KOPT-K1 (cell line): ENCODE data around the gene CHCHD2.
"Not testable (repeated sequence)": the region's sequence is repeated elsewhere in the genome, so short reads cannot be mapped to it uniquely, and the experiment has no call there.

Experiments
- H3K27ac ChIP-seq: fragments of 200-600 bp; sonication (generic); 2 replicates; pipeline ENCODE4 v1.5.1; 2016; ENCODE audit warnings: antibody characterized with exemption, mild to moderate bottlenecking, low read depth, low read length; ENCODE audit not compliant: poor library complexity, severe bottlenecking
- H3K36me3 ChIP-seq: fragments of 200-600 bp; sonication (generic); 2 replicates; pipeline ENCODE4 v1.5.1; 2017; ENCODE audit warnings: antibody characterized with exemption, mild to moderate bottlenecking, low read length, moderate library complexity; ENCODE audit not compliant: insufficient read depth
- H3K9me3 ChIP-seq: fragments of 200-600 bp; sonication (generic); 2 replicates; pipeline ENCODE4 v1.5.1; 2017; ENCODE audit warnings: antibody characterized with exemption, low read length, mild to moderate bottlenecking; ENCODE audit not compliant: insufficient read depth, poor library complexity, severe bottlenecking

CHCHD2 gene

GRCh38 chr7:56097700-56098099 lies 8.6 kb downstream of the CHCHD2 start:
- H3K27ac ChIP-seq: no peak overlapping the region
- H3K9me3 ChIP-seq: no peaks in the 10 kb centered on the region
- H3K36me3 ChIP-seq: peaks cover 65% of the 10 kb centered on the region

GRCh38 chr7:56092789-56093531 lies 13.3 kb downstream of the CHCHD2 start, which contains the start of gene PHKG1:
TSS of gene PHKG1 (minus strand) at chr7:56092952. CDS start at chr7:56088941, 4,011 bp downstream.
- no peaks in the 10 kb centered on the region for H3K9me3 ChIP-seq
- peaks cover 41% of the 10 kb centered on the region for H3K36me3 ChIP-seq
- no peak within 1 kb of the TSS for H3K27ac ChIP-seq

DNA sequence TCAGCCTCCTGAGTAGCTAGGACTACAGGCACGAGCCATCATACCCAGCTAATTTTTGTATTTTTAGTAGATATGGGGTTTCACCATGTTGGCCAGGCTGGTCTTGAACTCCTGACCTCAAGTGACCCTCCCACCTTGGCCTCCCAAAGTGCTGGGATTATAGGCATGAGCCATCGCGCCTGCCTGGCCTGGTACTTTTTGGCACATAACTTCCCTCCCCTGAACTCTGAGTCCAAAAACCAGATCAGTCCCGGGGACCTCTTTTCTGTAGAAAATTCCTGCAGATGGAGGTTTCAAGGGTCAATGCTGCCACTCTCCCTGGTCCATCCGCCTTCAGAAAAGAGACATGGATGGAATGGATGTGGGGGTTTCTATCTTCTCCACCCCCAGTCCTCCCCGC lies 13.9 kb downstream of the CHCHD2 start:
- H3K36me3 ChIP-seq: peaks cover 41% of the 10 kb centered on the region
- not testable (repeated sequence) for H3K27ac ChIP-seq, H3K9me3 ChIP-seq

DNA sequence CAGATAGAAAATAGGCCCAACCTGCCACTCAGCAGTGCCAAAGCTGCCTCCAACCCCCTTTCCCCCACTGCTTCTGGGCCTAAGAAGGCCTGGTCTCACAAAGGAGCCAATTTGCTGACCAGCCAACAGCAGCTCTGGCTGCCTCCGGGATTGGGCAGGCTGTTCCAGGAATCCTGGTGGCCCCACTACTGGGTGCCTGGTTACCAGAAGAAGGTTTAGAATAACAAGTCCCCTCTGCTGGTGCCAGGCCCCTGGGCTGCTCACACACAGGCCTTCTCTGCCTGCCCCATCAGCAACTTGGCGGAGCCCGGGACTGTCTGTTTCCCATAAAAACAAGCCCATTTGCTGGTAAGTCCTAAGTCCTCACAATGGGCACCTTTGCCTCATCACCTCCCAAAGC lies 14.7 kb downstream of the CHCHD2 start:
- Histone ChIP-seq H3K27ac (no peak overlapping the region), H3K36me3 (peaks cover 41% of the 10 kb centered on the region), H3K9me3 (no peaks in the 10 kb centered on the region)

DNA sequence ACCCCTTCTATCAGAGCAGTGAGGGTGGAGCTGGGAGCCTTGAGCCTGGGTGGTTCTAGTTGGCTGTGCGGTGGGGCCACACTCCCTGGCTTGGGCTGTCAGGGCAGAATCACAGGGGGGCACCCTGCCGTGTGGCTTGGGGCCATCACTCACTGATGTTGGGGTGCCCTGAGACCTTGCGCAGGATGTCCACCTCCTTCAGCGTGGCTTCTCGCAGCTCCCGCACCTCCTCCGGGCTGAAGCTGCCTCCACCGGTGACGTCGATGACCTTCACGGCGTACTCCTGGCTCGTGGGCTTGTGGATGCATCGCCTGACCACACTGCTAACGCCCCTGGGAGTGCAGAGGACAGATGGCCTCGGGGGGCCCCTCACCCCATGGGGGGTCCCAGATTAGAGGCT lies 18.8 kb downstream of the CHCHD2 start:
- no peaks in the 10 kb centered on the region for H3K9me3 ChIP-seq
- peaks cover 75% of the 10 kb centered on the region for H3K36me3 ChIP-seq
- no peak overlapping the region for H3K27ac ChIP-seq

GRCh38 chr7:56086761-56087160 lies 19.5 kb downstream of the CHCHD2 start:
- Histone ChIP-seq H3K9me3 (no peaks in the 10 kb centered on the region), H3K27ac (no peak overlapping the region), H3K36me3 (peaks cover 82% of the 10 kb centered on the region)

DNA sequence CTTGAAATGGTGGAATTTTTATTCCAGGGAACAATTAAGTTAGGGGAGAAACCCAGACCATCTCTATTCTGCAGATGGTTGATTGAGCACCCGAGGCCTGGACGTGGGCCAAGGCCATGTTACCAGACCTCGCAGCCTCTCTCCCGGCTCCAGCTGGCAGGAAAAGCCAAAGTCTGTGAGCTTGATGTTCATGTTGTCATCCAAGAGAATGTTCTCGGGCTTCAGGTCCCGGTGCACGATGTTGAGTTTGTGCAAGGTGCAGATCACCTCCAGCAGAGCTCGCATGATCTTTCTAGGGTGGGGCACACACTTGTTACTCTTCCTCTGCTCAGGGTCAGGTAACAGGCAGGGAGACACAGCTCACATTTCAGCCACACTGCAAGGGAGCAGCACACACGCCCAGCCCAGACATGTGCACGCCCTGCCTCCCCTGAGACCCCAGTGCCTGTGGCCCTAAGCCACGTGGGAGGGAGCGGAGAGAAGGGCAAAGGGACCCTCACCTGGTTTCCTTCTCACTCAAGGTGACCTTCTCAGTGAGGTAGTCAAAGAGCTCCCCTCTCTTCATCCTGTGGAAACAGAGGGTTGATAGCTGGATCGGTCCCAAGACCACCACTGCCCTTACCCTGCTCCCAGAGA lies 23.0 kb downstream of the CHCHD2 start:
- no peaks in the 10 kb centered on the region for H3K9me3 ChIP-seq
- no peak overlapping the region for H3K27ac ChIP-seq
- peaks cover 97% of the 10 kb centered on the region for H3K36me3 ChIP-seq

- peaks cover 97% of the 10 kb centered on the region for H3K36me3 ChIP-seq
- no peak overlapping the region for H3K27ac ChIP-seq
- no peaks in the 10 kb centered on the region for H3K9me3 ChIP-seq
Measured at GRCh38 chr7:56081626-56082340, 24.5 kb downstream of the CHCHD2 start.

DNA sequence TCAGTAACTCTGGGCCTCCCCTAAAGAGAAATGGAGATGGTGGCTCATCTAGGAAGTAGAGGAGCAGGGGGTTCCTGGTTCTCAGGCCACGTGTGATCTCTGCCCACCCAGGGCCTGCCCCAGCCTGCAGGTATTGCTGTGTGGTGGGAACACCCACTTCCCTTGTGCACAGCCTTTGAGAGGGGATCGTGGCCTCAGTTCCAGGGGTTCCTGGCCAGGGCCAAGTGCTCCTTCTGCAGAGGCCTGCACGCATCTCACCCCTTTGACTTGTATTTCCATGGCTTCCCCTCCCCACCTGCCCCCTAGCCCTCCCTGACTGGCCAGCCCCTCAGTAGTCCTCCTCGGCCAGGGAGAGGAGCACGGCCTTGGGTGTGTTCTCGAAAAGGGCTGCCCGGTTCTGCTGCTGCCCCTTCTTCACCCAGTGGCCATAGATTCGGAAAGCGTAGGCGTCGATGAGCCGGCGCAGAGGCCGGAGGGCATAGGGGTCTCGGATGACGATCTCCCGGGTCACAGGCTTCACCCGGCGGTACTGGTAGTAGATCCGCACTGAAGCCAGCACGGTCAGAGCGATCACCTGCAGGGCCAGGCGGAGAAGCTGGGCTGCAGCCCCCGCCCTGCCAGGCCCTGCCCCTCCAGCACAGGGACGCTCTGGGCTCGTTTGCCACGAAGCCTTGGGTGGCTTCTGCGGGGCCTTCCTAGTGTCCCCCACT lies 25.4 kb downstream of the CHCHD2 start:
- peaks cover 96% of the 10 kb centered on the region for H3K36me3 ChIP-seq
- not testable (repeated sequence) for H3K9me3 ChIP-seq, H3K27ac ChIP-seq

- Histone ChIP-seq H3K36me3 (peaks cover 89% of the 10 kb centered on the region), H3K27ac (no peak overlapping the region), H3K9me3 (no peaks in the 10 kb centered on the region)
Measured at GRCh38 chr7:56079450-56080185, 26.7 kb downstream of the CHCHD2 start.

- Histone ChIP-seq H3K9me3 (no peaks in the 10 kb centered on the region), H3K36me3 (peaks cover 89% of the 10 kb centered on the region), H3K27ac (no peak overlapping the region)
Measured at GRCh38 chr7:56078196-56078595, 28.1 kb downstream of the CHCHD2 start.

- H3K27ac ChIP-seq: no peak overlapping the region
- peaks cover 91% of the 10 kb centered on the region for H3K36me3 ChIP-seq
- H3K9me3 ChIP-seq: no peaks in the 10 kb centered on the region
Measured at GRCh38 chr7:56077681-56078080, 28.6 kb downstream of the CHCHD2 start.

DNA sequence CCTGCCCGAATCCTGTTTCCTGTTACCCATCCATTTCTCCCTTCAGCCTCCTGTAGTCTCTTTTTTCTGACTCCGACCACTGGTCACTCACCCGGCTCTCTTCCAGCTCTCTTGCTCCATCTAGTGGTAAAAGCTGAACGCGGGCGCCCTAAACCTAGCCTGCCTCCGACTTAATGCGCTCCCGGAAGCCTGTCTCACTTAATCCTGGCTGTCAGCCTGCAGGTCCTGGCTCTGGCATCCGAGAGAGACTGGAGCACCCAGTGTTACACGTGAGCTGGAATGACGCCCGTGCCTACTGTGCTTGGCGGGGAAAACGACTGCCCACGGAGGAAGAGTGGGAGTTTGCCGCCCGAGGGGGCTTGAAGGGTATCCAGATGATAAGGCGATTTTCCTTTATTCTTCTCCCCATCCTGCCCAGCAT lies 31.9 kb downstream of the CHCHD2 start:
- no peak overlapping the region for H3K27ac ChIP-seq

GRCh38 chr7:56066376-56066775 lies 39.9 kb downstream of the CHCHD2 start:
- not testable (repeated sequence) for H3K27ac ChIP-seq, H3K9me3 ChIP-seq
- peaks cover 75% of the 10 kb centered on the region for H3K36me3 ChIP-seq

More for the DNA sequence above, 31.9 kb downstream of the CHCHD2 start:
- Histone ChIP-seq H3K9me3 (no peaks in the 10 kb centered on the region), H3K36me3 (peaks cover 90% of the 10 kb centered on the region)
